SK-N-SH treated with all-trans-retinoic acid at 6 μM for 48 hours (cell line): Measurements from ENCODE around the gene SCAF1.

Experiments used
- ATAC-seq: fragments of 200-7000 bp; cut with Tn5 transposase; 3 replicates; pipeline ENCODE4 v1.9.1; 2020; ENCODE audit warnings: mild to moderate bottlenecking, moderate library complexity
- ARNTL ChIP-seq: fragments of 450-650 bp; formaldehyde crosslinking; IDR thresholded peaks from 2 replicates; pipeline ENCODE4 v1.5.0; 2020; ENCODE audit warnings: low read depth, mild to moderate bottlenecking, moderate library complexity, borderline replicate concordance
- BACH2 ChIP-seq: fragments of 250-450 bp; sonication (Bioruptor Pico); IDR thresholded peaks from 2 replicates; pipeline ENCODE4 v1.9.0; 2021; ENCODE audit warnings: mild to moderate bottlenecking, borderline replicate concordance
- CSDC2 ChIP-seq: fragments of 250-450 bp; sonication (Bioruptor Pico); IDR thresholded peaks from 2 replicates; pipeline ENCODE4 v1.5.0; 2020; ENCODE audit warnings: mild to moderate bottlenecking, moderate library complexity
- CSRNP3 ChIP-seq: fragments of 250-450 bp; sonication (Bioruptor Pico); IDR thresholded peaks from 2 replicates; pipeline ENCODE4 v1.5.1; 2021; ENCODE audit warnings: mild to moderate bottlenecking, moderate library complexity
- ESRRG ChIP-seq: fragments of 250-450 bp; sonication (Bioruptor Pico); IDR thresholded peaks from 2 replicates; pipeline ENCODE4 v1.6.1; 2021; ENCODE audit warnings: mild to moderate bottlenecking
- GLIS3 ChIP-seq: fragments of 250-450 bp; sonication (Bioruptor Pico); IDR thresholded peaks from 2 replicates; pipeline ENCODE4 v1.5.0; 2020; ENCODE audit warnings: mild to moderate bottlenecking, moderate library complexity
- ISL1 ChIP-seq: fragments of 250-450 bp; sonication (Bioruptor Pico); IDR thresholded peaks from 2 replicates; pipeline ENCODE4 v2.1.2; 2022; ENCODE audit warnings: mild to moderate bottlenecking, moderate library complexity
- OSR1 ChIP-seq: fragments of 250-450 bp; sonication (Bioruptor Pico); IDR thresholded peaks from 2 replicates; pipeline ENCODE4 v1.8.0; 2022; ENCODE audit warnings: moderate library complexity, mild to moderate bottlenecking, inconsistent platforms
- PATZ1 ChIP-seq: fragments of 250-450 bp; sonication (Bioruptor Pico); IDR thresholded peaks from 2 replicates; pipeline ENCODE4 v1.8.0; 2020; ENCODE audit warnings: mild to moderate bottlenecking, moderate library complexity, borderline replicate concordance
- POU6F1 ChIP-seq: fragments of 250-450 bp; sonication (Bioruptor Pico); IDR thresholded peaks from 2 replicates; pipeline ENCODE4 v1.8.0; 2021; ENCODE audit warnings: low read depth, mild to moderate bottlenecking, moderate library complexity, borderline replicate concordance
- PPARA ChIP-seq: fragments of 250-450 bp; sonication (Bioruptor Pico); IDR thresholded peaks from 2 replicates; pipeline ENCODE4 v1.5.0; 2020; ENCODE audit warnings: mild to moderate bottlenecking, borderline replicate concordance
- TCF4 ChIP-seq: fragments of 250-450 bp; sonication (Bioruptor Pico); IDR thresholded peaks from 2 replicates; pipeline ENCODE4 v1.8.0; 2021; ENCODE audit warnings: mild to moderate bottlenecking, moderate library complexity, borderline replicate concordance
- TOX ChIP-seq: fragments of 250-450 bp; sonication (Bioruptor Pico); IDR thresholded peaks from 2 replicates; pipeline ENCODE4 v1.8.0; 2021; ENCODE audit warnings: mild to moderate bottlenecking, moderate library complexity, borderline replicate concordance
- ZC3H10 ChIP-seq: fragments of 250-450 bp; sonication (Bioruptor Pico); IDR thresholded peaks from 2 replicates; pipeline ENCODE4 v1.5.1; 2021; ENCODE audit warnings: mild to moderate bottlenecking, moderate library complexity
- ZFP3 ChIP-seq: fragments of 250-450 bp; sonication (Bioruptor Pico); IDR thresholded peaks from 2 replicates; pipeline ENCODE4 v1.5.0; 2020; ENCODE audit warnings: mild to moderate bottlenecking, moderate library complexity
- ZFP30 ChIP-seq: fragments of 450-650 bp; formaldehyde crosslinking; IDR thresholded peaks from 2 replicates; pipeline ENCODE4 v1.5.0; 2022; ENCODE audit warnings: mild to moderate bottlenecking, moderate library complexity
- ZNF565 ChIP-seq: fragments of 450-650 bp; formaldehyde crosslinking; conservative IDR thresholded peaks from 2 replicates; pipeline ENCODE4 v1.5.0; 2020; ENCODE audit warnings: low read depth, mild to moderate bottlenecking, moderate library complexity
- ZNF70 ChIP-seq: fragments of 450-650 bp; formaldehyde crosslinking; IDR thresholded peaks from 2 replicates; pipeline ENCODE4 v1.5.0; 2020; ENCODE audit warnings: mild to moderate bottlenecking, moderate library complexity
- ZNF8 ChIP-seq: fragments of 450-650 bp; formaldehyde crosslinking; IDR thresholded peaks from 2 replicates; pipeline ENCODE4 v1.5.0; 2020; ENCODE audit warnings: mild to moderate bottlenecking, moderate library complexity
- TF ChIP-seq, protein P1 (sequence below): fragments of 250-450 bp; sonication (Bioruptor Pico); IDR thresholded peaks from 2 replicates; pipeline ENCODE4 v1.5.1; 2020; ENCODE audit warnings: low read depth, mild to moderate bottlenecking, moderate library complexity
- TF ChIP-seq, protein P2 (sequence below): fragments of 250-450 bp; sonication (Bioruptor Pico); IDR thresholded peaks from 2 replicates; pipeline ENCODE4 v1.5.0; 2020; ENCODE audit warnings: mild to moderate bottlenecking, moderate library complexity

The SCAF1 gene

DNA sequence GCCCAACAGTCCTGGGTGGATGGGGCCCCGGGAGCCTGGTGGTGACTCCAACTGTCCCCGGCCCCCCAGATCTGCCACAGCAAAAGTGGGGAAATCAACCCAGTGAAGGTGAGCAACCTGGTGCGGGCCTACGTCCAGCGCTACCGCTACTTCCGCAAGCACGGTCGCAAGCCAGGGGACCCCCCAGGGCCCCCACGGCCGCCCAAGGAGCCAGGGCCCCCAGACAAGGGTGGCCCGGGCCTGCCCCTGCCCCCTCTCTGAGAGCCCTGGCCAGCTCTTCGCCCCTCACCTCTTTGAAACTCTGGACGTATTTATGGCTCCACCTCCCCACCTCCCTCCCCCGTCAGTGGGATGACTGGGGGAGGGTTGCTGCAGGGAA, 16.1 kb downstream of the SCAF1 start:
- ATAC-seq = no peak
- TF ChIP-seq, protein P1, sequence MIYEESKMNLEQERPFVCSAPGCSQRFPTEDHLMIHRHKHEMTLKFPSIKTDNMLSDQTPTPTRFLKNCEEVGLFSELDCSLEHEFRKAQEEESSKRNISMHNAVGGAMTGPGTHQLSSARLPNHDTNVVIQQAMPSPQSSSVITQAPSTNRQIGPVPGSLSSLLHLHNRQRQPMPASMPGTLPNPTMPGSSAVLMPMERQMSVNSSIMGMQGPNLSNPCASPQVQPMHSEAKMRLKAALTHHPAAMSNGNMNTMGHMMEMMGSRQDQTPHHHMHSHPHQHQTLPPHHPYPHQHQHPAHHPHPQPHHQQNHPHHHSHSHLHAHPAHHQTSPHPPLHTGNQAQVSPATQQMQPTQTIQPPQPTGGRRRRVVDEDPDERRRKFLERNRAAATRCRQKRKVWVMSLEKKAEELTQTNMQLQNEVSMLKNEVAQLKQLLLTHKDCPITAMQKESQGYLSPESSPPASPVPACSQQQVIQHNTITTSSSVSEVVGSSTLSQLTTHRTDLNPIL (CRISPR knock-in tag) = no peak
- TF ChIP-seq TCF4 (CRISPR knock-in tag) = no peak
- no peak for TF ChIP-seq ZNF70 (CRISPR knock-in tag)
- TF ChIP-seq ZNF565 (CRISPR knock-in tag) = no peak
- TF ChIP-seq BACH2 (CRISPR knock-in tag) = no peak
- no peak for TF ChIP-seq PATZ1 (CRISPR knock-in tag)
- no peak for TF ChIP-seq ZFP3
- TF ChIP-seq ISL1 = no peak
- TF ChIP-seq CSRNP3 (CRISPR knock-in tag) = no peak
- TF ChIP-seq ZFP30 = no peak
- TF ChIP-seq CSDC2 = no peak
- no peak for TF ChIP-seq PPARA
- no peak for TF ChIP-seq ZC3H10 (CRISPR knock-in tag)
- TF ChIP-seq POU6F1 (CRISPR knock-in tag) = no peak
- TF ChIP-seq OSR1 (CRISPR knock-in tag) = no peak
- TF ChIP-seq, protein P2, sequence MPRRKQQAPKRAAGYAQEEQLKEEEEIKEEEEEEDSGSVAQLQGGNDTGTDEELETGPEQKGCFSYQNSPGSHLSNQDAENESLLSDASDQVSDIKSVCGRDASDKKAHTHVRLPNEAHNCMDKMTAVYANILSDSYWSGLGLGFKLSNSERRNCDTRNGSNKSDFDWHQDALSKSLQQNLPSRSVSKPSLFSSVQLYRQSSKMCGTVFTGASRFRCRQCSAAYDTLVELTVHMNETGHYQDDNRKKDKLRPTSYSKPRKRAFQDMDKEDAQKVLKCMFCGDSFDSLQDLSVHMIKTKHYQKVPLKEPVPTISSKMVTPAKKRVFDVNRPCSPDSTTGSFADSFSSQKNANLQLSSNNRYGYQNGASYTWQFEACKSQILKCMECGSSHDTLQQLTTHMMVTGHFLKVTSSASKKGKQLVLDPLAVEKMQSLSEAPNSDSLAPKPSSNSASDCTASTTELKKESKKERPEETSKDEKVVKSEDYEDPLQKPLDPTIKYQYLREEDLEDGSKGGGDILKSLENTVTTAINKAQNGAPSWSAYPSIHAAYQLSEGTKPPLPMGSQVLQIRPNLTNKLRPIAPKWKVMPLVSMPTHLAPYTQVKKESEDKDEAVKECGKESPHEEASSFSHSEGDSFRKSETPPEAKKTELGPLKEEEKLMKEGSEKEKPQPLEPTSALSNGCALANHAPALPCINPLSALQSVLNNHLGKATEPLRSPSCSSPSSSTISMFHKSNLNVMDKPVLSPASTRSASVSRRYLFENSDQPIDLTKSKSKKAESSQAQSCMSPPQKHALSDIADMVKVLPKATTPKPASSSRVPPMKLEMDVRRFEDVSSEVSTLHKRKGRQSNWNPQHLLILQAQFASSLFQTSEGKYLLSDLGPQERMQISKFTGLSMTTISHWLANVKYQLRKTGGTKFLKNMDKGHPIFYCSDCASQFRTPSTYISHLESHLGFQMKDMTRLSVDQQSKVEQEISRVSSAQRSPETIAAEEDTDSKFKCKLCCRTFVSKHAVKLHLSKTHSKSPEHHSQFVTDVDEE (CRISPR knock-in tag) = no peak
- no peak for TF ChIP-seq GLIS3
- TF ChIP-seq ARNTL = no peak
- no peak for TF ChIP-seq TOX

- ATAC-seq = no peak
- TF ChIP-seq PATZ1 (CRISPR knock-in tag) = no peak
- TF ChIP-seq ZC3H10 (CRISPR knock-in tag) = no peak
- no peak for TF ChIP-seq ZNF8 (CRISPR knock-in tag)
- no peak for TF ChIP-seq ESRRG
- TF ChIP-seq OSR1 (CRISPR knock-in tag) = no peak
- TF ChIP-seq ZFP3 = no peak
- no peak for TF ChIP-seq ISL1
- TF ChIP-seq, protein P1 (CRISPR knock-in tag) = no peak
- TF ChIP-seq, protein P2 (CRISPR knock-in tag) = no peak
- no peak for TF ChIP-seq PPARA
Observed at GRCh38 chr19:49658566-49659442, 16.8 kb downstream of the SCAF1 start.
